HG03439 (cell line): Measurements from ENCODE around the gene ZNF526.

Experiments used
- ATAC-seq: cut with Tn5 transposase; IDR thresholded peaks from one replicate; pipeline ENCODE4 v1.9.1; 2021; ENCODE audit warnings: mild to moderate bottlenecking, moderate library complexity; ENCODE audit not compliant: unreplicated experiment

The ZNF526 gene

DNA sequence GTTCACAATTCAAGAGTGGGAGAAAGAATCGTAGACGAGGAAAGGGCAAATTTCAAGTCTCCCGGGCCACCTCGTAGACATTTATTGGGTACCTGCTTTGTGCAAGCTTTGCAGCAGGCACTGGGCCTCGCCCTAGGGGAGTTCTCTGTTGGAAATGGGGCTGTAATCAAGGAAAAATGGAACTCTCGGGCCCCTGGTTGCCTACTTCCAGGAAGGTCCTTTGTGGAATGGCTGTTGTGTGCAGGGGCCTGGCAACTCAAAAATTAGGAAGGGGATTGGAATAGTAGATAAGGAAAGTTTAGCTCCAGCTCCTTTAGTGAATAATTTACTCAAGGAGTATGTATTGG lies 612 bp downstream of the ZNF526 start:
- ATAC-seq = no peak

GRCh38 chr19:42224940-42225717 lies 5.0 kb downstream of the ZNF526 start:
- ATAC-seq = no peak

DNA sequence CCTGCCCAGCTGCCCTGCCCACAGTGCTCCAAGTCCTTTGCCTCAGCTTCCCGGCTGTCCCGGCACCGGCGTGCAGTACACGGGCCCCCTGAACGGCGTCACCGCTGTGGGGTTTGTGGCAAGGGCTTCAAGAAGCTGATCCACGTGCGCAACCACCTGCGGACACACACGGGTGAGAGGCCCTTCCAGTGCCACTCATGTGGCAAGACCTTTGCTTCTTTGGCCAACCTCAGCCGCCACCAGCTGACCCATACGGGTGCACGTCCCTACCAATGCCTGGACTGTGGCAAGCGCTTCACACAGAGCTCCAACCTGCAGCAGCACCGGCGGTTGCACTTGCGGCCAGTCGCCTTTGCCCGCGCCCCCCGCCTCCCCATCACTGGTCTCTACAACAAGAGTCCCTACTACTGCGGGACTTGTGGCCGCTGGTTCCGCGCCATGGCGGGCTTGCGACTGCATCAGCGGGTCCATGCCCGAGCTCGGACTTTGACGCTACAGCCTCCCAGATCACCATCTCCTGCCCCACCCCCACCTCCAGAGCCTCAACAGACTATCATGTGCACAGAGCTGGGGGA lies 5.7 kb downstream of the ZNF526 start:
- no peak for ATAC-seq

GRCh38 chr19:42226886-42227285 lies 6.8 kb downstream of the ZNF526 start:
- no peak for ATAC-seq

DNA sequence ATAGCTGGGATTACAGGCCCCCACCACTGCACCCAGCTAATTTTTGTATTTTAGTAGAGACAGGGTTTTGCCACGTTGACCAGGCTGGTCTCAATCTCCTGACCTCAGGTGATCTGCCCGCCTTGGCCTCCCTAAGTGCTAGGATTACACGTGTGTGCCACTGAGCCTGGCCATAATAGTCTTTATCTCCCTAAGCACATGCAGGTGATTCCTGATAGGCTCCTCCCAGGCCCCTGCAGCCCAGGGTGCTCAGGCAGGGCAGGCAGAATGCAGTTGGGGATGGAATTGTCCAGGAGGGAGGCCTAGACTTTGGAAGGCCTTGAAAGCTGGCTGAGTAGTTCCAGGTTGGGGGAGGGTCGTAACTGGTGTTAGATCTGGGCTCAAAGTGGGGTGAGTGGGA lies 8.5 kb downstream of the ZNF526 start:
- no peak for ATAC-seq

GRCh38 chr19:42229301-42229854 lies 9.3 kb downstream of the ZNF526 start:
- no peak for ATAC-seq

- ATAC-seq = no peak
Observed at GRCh38 chr19:42229855-42230351, 9.8 kb downstream of the ZNF526 start.

DNA sequence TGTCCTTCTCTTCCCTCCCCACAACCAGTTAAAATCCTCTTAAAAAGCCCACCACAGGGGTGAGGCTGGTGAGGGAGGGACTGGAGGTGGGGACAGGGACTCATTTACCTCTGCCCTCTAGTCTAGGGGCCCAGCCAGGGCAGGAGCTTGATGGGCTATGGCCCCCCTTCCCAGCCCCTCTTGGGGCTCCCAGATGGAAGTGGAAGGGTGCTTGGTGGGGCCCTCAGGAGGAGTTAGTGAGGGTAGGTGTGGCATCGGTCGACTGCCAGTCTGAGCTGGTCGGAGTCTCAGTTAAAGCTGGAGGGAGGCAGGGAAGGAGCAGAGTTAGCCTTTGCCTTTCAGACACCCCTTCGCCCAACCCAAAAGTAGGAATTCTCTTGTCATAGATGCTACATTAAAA lies 10.5 kb downstream of the ZNF526 start:
- no peak for ATAC-seq

DNA sequence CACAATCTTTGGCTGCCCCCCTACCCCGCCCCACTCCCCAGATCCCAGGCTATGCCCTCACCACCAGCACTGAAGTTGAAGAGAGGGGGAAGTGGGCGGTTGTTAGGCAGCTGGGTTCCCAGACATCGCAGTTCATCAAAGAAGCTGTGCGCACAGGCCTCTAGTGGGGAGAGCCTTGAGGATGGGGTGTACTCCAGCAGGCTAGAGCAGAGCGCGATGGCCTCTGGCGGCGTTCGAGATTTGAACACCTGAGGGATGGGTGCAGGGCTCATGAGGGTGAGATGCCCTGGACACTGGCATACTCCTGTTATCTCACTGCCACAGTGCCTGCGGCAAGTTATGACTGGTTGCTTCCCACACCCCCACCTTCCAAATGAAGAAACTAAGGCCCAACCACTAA lies 12.3 kb downstream of the ZNF526 start:
- ATAC-seq = no peak

DNA sequence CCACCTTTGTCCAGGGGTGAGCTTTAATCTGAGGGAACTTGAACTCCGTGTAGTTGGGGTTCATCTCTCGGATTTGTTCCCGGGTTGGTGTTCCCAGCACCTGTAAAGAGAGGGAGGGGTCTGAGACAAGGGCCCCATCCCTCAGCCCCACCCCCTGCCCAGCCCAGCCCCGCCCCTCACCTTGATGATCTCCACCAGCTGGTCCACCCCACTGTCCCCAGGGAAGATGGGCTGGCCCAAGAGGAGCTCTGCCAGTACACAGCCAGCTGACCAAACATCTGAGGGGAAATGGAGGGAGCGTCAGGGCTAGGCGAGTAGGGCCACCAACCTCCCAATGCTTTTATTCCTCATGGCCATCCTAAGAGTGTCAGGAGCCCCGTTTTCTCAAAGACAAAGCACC lies 13.0 kb downstream of the ZNF526 start:
- ATAC-seq = no peak

GRCh38 chr19:42233678-42234292 lies 13.7 kb downstream of the ZNF526 start:
- no peak for ATAC-seq

- no peak for ATAC-seq
Observed at GRCh38 chr19:42234364-42234763, 14.3 kb downstream of the ZNF526 start.

DNA sequence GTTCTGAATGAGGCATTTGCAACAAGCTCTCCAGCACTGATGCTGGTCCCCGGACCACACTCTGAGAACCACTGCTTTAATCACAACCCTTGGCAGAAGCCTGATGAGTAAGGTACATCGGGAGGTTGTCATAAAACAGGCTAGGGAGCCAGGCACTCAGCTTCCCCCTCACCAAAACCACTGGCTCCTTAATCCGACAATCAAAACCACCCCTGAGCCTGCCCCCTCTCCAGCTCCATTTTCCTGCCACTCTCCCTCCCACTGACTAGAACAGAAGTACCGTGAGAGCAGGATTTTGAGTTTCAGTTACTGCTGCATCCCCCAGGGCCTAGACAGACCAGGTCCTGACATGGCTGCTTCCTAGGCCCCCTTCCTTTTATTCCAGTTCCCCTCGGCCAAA lies 15.1 kb downstream of the ZNF526 start:
- no peak for ATAC-seq

DNA sequence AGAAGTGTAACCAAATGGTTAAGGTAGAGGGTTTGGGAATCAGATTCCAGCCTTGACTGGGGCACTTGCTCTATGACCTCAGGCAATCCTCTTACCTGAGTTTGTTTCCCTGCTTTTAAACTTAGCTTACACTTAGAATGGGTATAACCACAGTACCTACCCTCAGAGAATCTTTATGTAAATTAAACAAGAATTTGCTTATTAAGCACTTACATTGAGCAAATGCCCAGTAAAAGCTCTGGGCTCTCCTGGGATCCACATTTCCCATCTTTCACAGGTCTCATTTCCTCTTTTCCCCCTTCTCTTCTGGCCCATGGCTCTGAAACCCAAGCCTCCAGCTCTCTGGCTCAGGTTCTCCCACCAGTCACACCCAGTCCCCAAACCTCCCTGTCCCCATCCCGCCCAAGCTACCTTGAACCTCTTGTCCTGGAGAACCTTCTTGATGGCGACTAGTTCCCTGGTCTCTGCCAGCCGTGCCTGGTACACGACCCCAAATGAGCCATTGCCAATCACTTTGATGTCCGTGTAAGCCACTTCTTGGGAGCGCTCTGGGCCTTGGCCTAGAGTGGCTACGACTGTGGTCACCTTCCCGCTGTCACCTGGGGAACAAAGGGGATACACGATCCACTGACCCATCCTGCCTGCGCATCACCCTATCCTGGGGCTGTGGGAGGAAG lies 19.6 kb downstream of the ZNF526 start:
- no peak for ATAC-seq

- no peak for ATAC-seq
Observed at GRCh38 chr19:42241279-42241678, 21.2 kb downstream of the ZNF526 start.

- peak; percentile 4 for ATAC-seq
Observed at GRCh38 chr19:42242069-42242511, 22.0 kb downstream of the ZNF526 start.

GRCh38 chr19:42242512-42243409 lies 22.6 kb downstream of the ZNF526 start, which contains the start of gene GSK3A:
GSK3A (minus strand) TSS chr19:42242602; CDS start chr19:42242465, 137 bp downstream.
- ATAC-seq = peak; percentile 63

DNA sequence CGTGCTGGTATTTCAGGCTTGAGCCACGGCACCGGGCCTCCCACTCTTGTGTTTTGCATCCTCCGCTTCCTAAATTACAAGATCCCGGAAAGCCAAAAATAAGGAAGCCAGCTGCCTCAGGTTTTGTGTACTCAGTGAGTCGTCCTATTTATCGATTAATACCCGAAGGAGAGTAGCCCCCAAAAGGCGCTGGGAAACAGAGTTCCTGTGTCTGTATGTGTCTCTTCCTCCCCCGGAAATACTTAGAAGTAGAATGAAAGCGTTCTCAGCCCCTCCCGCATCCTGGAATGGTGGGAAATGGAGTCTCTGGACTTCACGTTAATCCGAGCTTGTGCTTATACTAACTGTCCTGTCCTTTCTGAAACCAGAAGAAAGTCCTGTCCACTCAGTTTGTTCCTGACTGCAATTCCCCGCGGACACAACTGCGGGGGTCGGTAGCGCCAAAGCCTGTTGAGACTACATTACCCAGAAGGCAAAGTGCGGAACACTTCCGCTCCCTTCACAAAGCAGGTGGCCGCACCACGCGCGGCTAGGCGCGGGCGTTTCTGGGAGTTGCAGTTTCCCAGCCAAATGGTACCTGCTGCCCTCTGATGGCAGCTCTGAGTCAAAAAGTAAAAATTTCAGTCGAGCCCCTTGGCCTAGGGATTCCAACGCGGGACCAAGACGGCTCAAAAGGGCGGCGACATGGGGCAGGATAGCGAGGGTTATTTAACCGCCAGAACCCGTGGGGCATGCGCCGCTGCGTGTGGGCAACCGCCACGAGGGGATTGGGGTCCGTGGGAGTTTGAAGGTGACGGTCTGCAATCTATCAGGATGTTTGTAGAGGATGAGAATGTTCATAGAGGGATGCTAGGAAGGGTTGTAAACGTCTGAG lies 24.5 kb downstream of the ZNF526 start:
- peak; percentile 32 for ATAC-seq

- ATAC-seq = no peak
Observed at GRCh38 chr19:42245231-42245630, 25.1 kb downstream of the ZNF526 start.
